ENCODE data around the gene PKDCC.
"Not testable (repeated sequence)": the region's sequence is repeated elsewhere in the genome, so short reads cannot be mapped to it uniquely, and the experiment has no call there.

Gene PKDCC

GRCh38 chr2:42031281-42032223 lies 16.3 kb upstream of the PKDCC start:
- no peak for DNase-seq

GRCh38 chr2:42032224-42032620 lies 15.6 kb upstream of the PKDCC start:
- DNase-seq = no peak

- DNase-seq = no peak
These were observed 15.1 kb upstream of the PKDCC start for GRCh38 chr2:42032745-42033144.

- not testable (repeated sequence) for DNase-seq
These were observed 13.7 kb upstream of the PKDCC start for GRCh38 chr2:42034096-42034495.

- DNase-seq = no peak
These were observed 12.6 kb upstream of the PKDCC start for GRCh38 chr2:42035241-42035640.

- DNase-seq = no peak
These were observed 11.4 kb upstream of the PKDCC start for GRCh38 chr2:42036413-42036812.

- no peak for DNase-seq
These were observed 10.9 kb upstream of the PKDCC start for GRCh38 chr2:42036940-42037339.

- DNase-seq = no peak
These were observed 7.1 kb upstream of the PKDCC start for GRCh38 chr2:42040643-42041278.

GRCh38 chr2:42041377-42042127 lies 6.3 kb upstream of the PKDCC start:
- no peak for DNase-seq

GRCh38 chr2:42042631-42043355 lies 5.0 kb upstream of the PKDCC start:
- DNase-seq = no peak

- no peak for DNase-seq
These were observed 3.9 kb upstream of the PKDCC start for GRCh38 chr2:42043789-42044394.

- no peak for DNase-seq
These were observed 2.9 kb upstream of the PKDCC start for GRCh38 chr2:42044939-42045338.

GRCh38 chr2:42045352-42045751 lies 2.5 kb upstream of the PKDCC start:
- no peak for DNase-seq

- peak; percentile 49 for DNase-seq
These were observed 1.7 kb upstream of the PKDCC start for GRCh38 chr2:42045848-42046748.

- peak; percentile 10 for DNase-seq
These were observed 868 bp upstream of the PKDCC start for GRCh38 chr2:42046819-42047487.

GRCh38 chr2:42048299-42049220 lies 739 bp downstream of the PKDCC start:
- peak; percentile 7 for DNase-seq

- no peak for DNase-seq
These were observed 1.6 kb downstream of the PKDCC start for GRCh38 chr2:42049221-42050009.

GRCh38 chr2:42050010-42050702 lies 2.3 kb downstream of the PKDCC start:
- no peak for DNase-seq

Data from NCI-H774 (cell line).